Subcutaneous abdominal adipose tissue (tissue), 5 donors: ENCODE measurements around the gene PDZD2.
A peak's percentile ranks its signal among the peaks of the same experiment; 100 is the strongest.

Experiments used
- H3K27ac ChIP-seq: one replicate; pipeline ENCODE4 v1.7.0; 2013; ENCODE audit warnings: low read depth, mild to moderate bottlenecking, inconsistent platforms, low read length, moderate library complexity
- H3K27me3 ChIP-seq, 5 donors: one replicate each; pipeline ENCODE4 v1.7.0; 2013; ENCODE audit warnings: low read length in 5 of 5, inconsistent platforms in 1 of 5; ENCODE audit not compliant: control insufficient read depth in 5 of 5, insufficient read depth in 4 of 5
- H3K36me3 ChIP-seq, 5 donors: one replicate each; pipeline ENCODE4 v1.7.0; 2013; ENCODE audit warnings: low read length in 5 of 5; ENCODE audit not compliant: control insufficient read depth in 5 of 5, insufficient read depth in 5 of 5
- H3K4me1 ChIP-seq, 5 donors: one replicate each; pipeline ENCODE4 v1.7.0; 2013; ENCODE audit warnings: low read length in 5 of 5, mild to moderate bottlenecking in 3 of 5, moderate library complexity in 1 of 5; ENCODE audit not compliant: control insufficient read depth in 5 of 5, insufficient read depth in 5 of 5
- H3K4me3 ChIP-seq, 5 donors: one replicate each; pipeline ENCODE4 v1.7.0; 2013; ENCODE audit warnings: low read length in 5 of 5, low read depth in 1 of 5
- H3K9ac ChIP-seq, 5 donors: one replicate each; pipeline ENCODE4 v1.7.0; 2013; ENCODE audit warnings: low read length in 5 of 5, mild to moderate bottlenecking in 4 of 5, moderate library complexity in 3 of 5
- H3K9me3 ChIP-seq, 5 donors: one replicate each; pipeline ENCODE4 v1.7.0; 2013; ENCODE audit warnings: low read length in 5 of 5; ENCODE audit not compliant: control insufficient read depth in 5 of 5
- donor health status: healthy.
- donor health status: healthy.
- donor health status: healthy.
- donor health status: healthy.
- donor health status: healthy.

PDZD2 gene

GRCh38 chr5:32087086-32088082 is 448.5 kb downstream of the PDZD2 start:
- Histone ChIP-seq H3K4me3 (no peak overlapping the region), H3K9ac (no peak overlapping the region), H3K27ac (no peak overlapping the region), H3K4me1 (peaks cover 2 to 7% (median 6%) of the 10 kb centered on the region in 5 donors), H3K9me3 (no peaks in the 10 kb centered on the region), H3K36me3 (peaks cover 0 to 59% (median 56%) of the 10 kb centered on the region in 5 donors), H3K27me3 (no peaks in the 10 kb centered on the region)

GRCh38 chr5:32088214-32088613 is 449.3 kb downstream of the PDZD2 start:
- H3K27me3 ChIP-seq, result no peaks in the 10 kb centered on the region

GRCh38 chr5:32089146-32090000 is 450.4 kb downstream of the PDZD2 start:
- Histone ChIP-seq H3K36me3 (peaks cover 0 to 62% (median 54%) of the 10 kb centered on the region in 5 donors), H3K4me3 (no peak overlapping the region), H3K27ac (peak overlapping the region; percentile 37), H3K4me1 (peaks cover 0 to 4% (median under 1%) of the 10 kb centered on the region in 5 donors), H3K9me3 (no peaks in the 10 kb centered on the region), H3K9ac (no peak overlapping the region), H3K27me3 (no peaks in the 10 kb centered on the region)

More at GRCh38 chr5:32088214-32088613, 449.3 kb downstream of the PDZD2 start:
- H3K4me1 ChIP-seq, result peaks cover 2 to 10% (median 7%) of the 10 kb centered on the region in 5 donors
- H3K9ac ChIP-seq, result no peak overlapping the region
- H3K4me3 ChIP-seq, result no peak overlapping the region
- H3K9me3 ChIP-seq, result no peaks in the 10 kb centered on the region
- H3K36me3 ChIP-seq, result peaks cover 0 to 60% (median 57%) of the 10 kb centered on the region in 5 donors
- H3K27ac ChIP-seq, result no peak overlapping the region

GRCh38 chr5:32090026-32090754 is 451.3 kb downstream of the PDZD2 start:
- Histone ChIP-seq H3K9me3 (no peaks in the 10 kb centered on the region), H3K27ac (peak overlapping the region; percentile 16)

GRCh38 chr5:32090755-32091128 is 451.8 kb downstream of the PDZD2 start:
- Histone ChIP-seq H3K36me3 (peaks cover 0 to 69% (median 62%) of the 10 kb centered on the region in 5 donors), H3K27me3 (no peaks in the 10 kb centered on the region), H3K4me3 (no peak overlapping the region), H3K9ac (no peak overlapping the region), H3K9me3 (no peaks in the 10 kb centered on the region), H3K27ac (no peak overlapping the region), H3K4me1 (peaks cover 0 to 7% (median 0%) of the 10 kb centered on the region in 5 donors)

More at GRCh38 chr5:32090026-32090754, 451.3 kb downstream of the PDZD2 start:
- Histone ChIP-seq H3K27me3 (no peaks in the 10 kb centered on the region), H3K9ac (no peak overlapping the region), H3K4me1 (peaks cover 0 to 5% (median 0%) of the 10 kb centered on the region in 5 donors), H3K4me3 (no peak overlapping the region), H3K36me3 (peaks cover 0 to 67% (median 61%) of the 10 kb centered on the region in 5 donors)

- Histone ChIP-seq H3K36me3 (peaks cover 0 to 69% (median 51%) of the 10 kb centered on the region in 5 donors), H3K9ac (no peak overlapping the region), H3K27me3 (no peaks in the 10 kb centered on the region), H3K4me3 (no peak overlapping the region), H3K27ac (no peak overlapping the region), H3K9me3 (no peaks in the 10 kb centered on the region), H3K4me1 (peaks cover 0 to 11% (median 0%) of the 10 kb centered on the region in 5 donors)
These were observed 454.2 kb downstream of the PDZD2 start for GRCh38 chr5:32092938-32093812.

- Histone ChIP-seq H3K4me1 (peaks cover 0 to 26% (median 0%) of the 10 kb centered on the region in 5 donors), H3K9me3 (no peaks in the 10 kb centered on the region), H3K36me3 (peaks cover 9 to 69% (median 48%) of the 10 kb centered on the region in 5 donors), H3K27ac (no peak overlapping the region), H3K4me3 (no peak overlapping the region), H3K9ac (no peak overlapping the region), H3K27me3 (no peaks in the 10 kb centered on the region)
These were observed 455.8 kb downstream of the PDZD2 start for GRCh38 chr5:32094691-32095090.

- Histone ChIP-seq H3K27ac (no peak overlapping the region), H3K4me3 (no peak overlapping the region), H3K4me1 (peaks cover 0 to 32% (median 0%) of the 10 kb centered on the region in 5 donors), H3K27me3 (no peaks in the 10 kb centered on the region), H3K9ac (no peak overlapping the region), H3K9me3 (no peaks in the 10 kb centered on the region), H3K36me3 (peaks cover 9 to 68% (median 48%) of the 10 kb centered on the region in 5 donors)
These were observed 456.3 kb downstream of the PDZD2 start for GRCh38 chr5:32095261-32095671.
